Astrocyte (in vitro differentiated cells and primary cell): Measurements from ENCODE around the gene CINP.

Experiments used
- CTCF ChIP-seq: IDR thresholded peaks from 2 replicates; pipeline ENCODE4 v1.5.1; 2011; ENCODE audit warnings: low read depth, mild to moderate bottlenecking, inconsistent platforms, low read length, moderate library complexity; ENCODE audit not compliant: insufficient read depth
- EZH2 ChIP-seq: IDR thresholded peaks from 2 replicates; pipeline ENCODE4 v1.6.1; 2012; ENCODE audit warnings: mild to moderate bottlenecking, low read length, inconsistent platforms; ENCODE audit not compliant: insufficient read depth

GRCh38 chr14:102403028-102403427 is 40.3 kb upstream of the CINP start:
- no peak for TF ChIP-seq CTCF
- TF ChIP-seq EZH2: no peak
